GM12878 (cell line): ENCODE data around the gene ARHGAP44. TPM values are rescaled to one million over a fixed set of nuclear protein-coding genes. Genes with fewer than 3 reads are reported as not detected.

ENCODE experiments used
- ATAC-seq: fragments of 200-7000 bp; cut with Tn5 transposase; 3 replicates; pipeline ENCODE4 v1.9.1; 2020; ENCODE audit warnings: mild to moderate bottlenecking, moderate library complexity
- BruUV-seq: library from RNA; stranded (reverse); fragments of 400-500 nt; replicated peaks from 2 replicates; lab custom pipeline; 2021; lab: Mats Ljungman, UMichigan
- CTCF ChIA-PET: fragments of 300-600 bp; sonication (Branson Sonifier 250); formaldehyde crosslinking; extraction: SDS; loops from one replicate; lab custom pipeline; 2021; ENCODE audit warnings: inconsistent platforms; lab: Yijun Ruan, JAX
- POLR2A ChIA-PET: fragments of 350-600 bp; formaldehyde crosslinking; extraction: SDS; loops from one replicate; lab custom pipeline; 2021; ENCODE audit warnings: inconsistent platforms; lab: Charles Lee
- RAD21 ChIA-PET: fragments of 300-600 bp; sonication (Branson Sonifier 250); formaldehyde crosslinking; loops from one replicate; lab custom pipeline; 2023; ENCODE audit warnings: antibody characterized with exemption; ENCODE audit not compliant: unreplicated experiment; lab: Charles Lee
- SMC1A ChIA-PET: fragments of 300-600 bp; sonication (Branson Sonifier 250); formaldehyde crosslinking; loops from one replicate; lab custom pipeline; 2023; ENCODE audit not compliant: unreplicated experiment, uncharacterized antibody; lab: Charles Lee
- DNase-seq: peaks from one replicate; pipeline ENCODE4 v3.0.0-alpha.2; 2011; ENCODE audit warnings: low read depth, low spot score
- FAIRE-seq: peaks from 3 replicates; lab custom pipeline; 2011; peaks lifted over from hg19 to GRCh38; lab: Jason Lieb, UNC
- H2AFZ ChIP-seq: 2 replicates; pipeline ENCODE4 v1.6.0; 2011; ENCODE audit warnings: low read depth, low read length, control low read depth; ENCODE audit not compliant: control insufficient read depth
- H3K27ac ChIP-seq: 2 replicates; pipeline ENCODE4 v1.5.1; 2011; ENCODE audit warnings: control low read depth; ENCODE audit not compliant: control insufficient read depth, insufficient read depth
- H3K27me3 ChIP-seq, 2 experiments: replicated peaks in 1 of 2; 2 replicates each; pipeline versions ENCODE4 v1.6.0 to v1.6.1; 2011; ENCODE audit warnings: low read length in 1 of 2; ENCODE audit not compliant: control insufficient read depth in 2 of 2, insufficient read depth in 2 of 2
- H3K36me3 ChIP-seq, 2 experiments: 2 replicates each; pipeline ENCODE4 v1.5.1; 2011; ENCODE audit warnings: low read length in 1 of 2; ENCODE audit not compliant: control insufficient read depth in 2 of 2, insufficient read depth in 2 of 2
- H3K4me1 ChIP-seq: 2 replicates; pipeline ENCODE4 v1.6.1; 2011; ENCODE audit warnings: mild to moderate bottlenecking, low read length, moderate library complexity, mixed read lengths; ENCODE audit not compliant: control insufficient read depth, insufficient read depth
- H3K4me2 ChIP-seq: 2 replicates; pipeline ENCODE4 v1.6.0; 2011; ENCODE audit warnings: control low read depth; ENCODE audit not compliant: control insufficient read depth, insufficient read depth
- H3K4me3 ChIP-seq: fragments of 200-600 bp; sonication (generic); 2 replicates; pipeline ENCODE4 v1.5.1; 2016
- H3K79me2 ChIP-seq: 2 replicates; pipeline ENCODE4 v1.6.0; 2011; ENCODE audit warnings: low read length; ENCODE audit not compliant: control insufficient read depth, insufficient read depth
- H3K9ac ChIP-seq: 2 replicates; pipeline ENCODE4 v1.8.0; 2011; ENCODE audit warnings: low read length, control low read depth, mixed read lengths; ENCODE audit not compliant: control insufficient read depth, insufficient read depth
- H3K9me3 ChIP-seq: replicated peaks from 3 replicates; pipeline ENCODE4 v1.5.1; 2011; ENCODE audit warnings: mild to moderate bottlenecking, low read length; ENCODE audit not compliant: control insufficient read depth, insufficient read depth
- H4K20me1 ChIP-seq: 2 replicates; pipeline ENCODE4 v1.6.0; 2011; ENCODE audit not compliant: control insufficient read depth, insufficient read depth
- CBFB ChIP-seq: IDR thresholded peaks from 2 replicates; pipeline ENCODE4 v1.6.1; 2016; ENCODE audit warnings: antibody characterized with exemption, low read depth
- EED ChIP-seq: sonication (generic); IDR thresholded peaks from 2 replicates; pipeline ENCODE4 v1.6.1; 2016; ENCODE audit warnings: antibody characterized with exemption, low read depth
- FOXM1 ChIP-seq: IDR thresholded peaks from 2 replicates; pipeline ENCODE4 v1.6.1; 2012; ENCODE audit warnings: low read depth, mild to moderate bottlenecking, inconsistent platforms, low read length, moderate library complexity
- HDGF ChIP-seq: fragments of 450-650 bp; IDR thresholded peaks from 2 replicates; pipeline ENCODE4 v1.6.1; 2016; ENCODE audit warnings: antibody characterized with exemption
- IKZF2 ChIP-seq, 2 experiments: fragments of 450-650 bp; IDR thresholded peaks; 2 replicates each; pipeline ENCODE4 v1.6.1; 2017; ENCODE audit warnings: mild to moderate bottlenecking in 2 of 2, moderate library complexity in 2 of 2
- MTA2 ChIP-seq: fragments of 450-650 bp; IDR thresholded peaks from 2 replicates; pipeline ENCODE4 v1.6.1; 2016; ENCODE audit warnings: low read depth, mild to moderate bottlenecking, moderate library complexity
- NFIC ChIP-seq: IDR thresholded peaks from 2 replicates; pipeline ENCODE4 v1.6.1; 2012; ENCODE audit warnings: low read depth, mild to moderate bottlenecking, inconsistent platforms, low read length, moderate library complexity
- NKRF ChIP-seq: fragments of 450-650 bp; conservative IDR thresholded peaks from 2 replicates; pipeline ENCODE4 v1.6.1; 2017; ENCODE audit warnings: mild to moderate bottlenecking, moderate library complexity
- NR2C1 ChIP-seq: fragments of 450-650 bp; IDR thresholded peaks from 2 replicates; pipeline ENCODE4 v1.6.1; 2017; ENCODE audit warnings: antibody characterized with exemption, mild to moderate bottlenecking, moderate library complexity
- RFX5 ChIP-seq: IDR thresholded peaks from 2 replicates; pipeline ENCODE4 v1.6.1; 2011; ENCODE audit warnings: low read depth, low read length, improper control_type of control experiment
- SMAD1 ChIP-seq: fragments of 450-650 bp; IDR thresholded peaks from 2 replicates; pipeline ENCODE4 v1.6.1; 2018; ENCODE audit warnings: mild to moderate bottlenecking, low read depth; ENCODE audit not compliant: partially characterized antibody
- SMC3 ChIP-seq: IDR thresholded peaks from 2 replicates; pipeline ENCODE4 v1.6.1; 2011; ENCODE audit warnings: low read length, improper control_type of control experiment, borderline replicate concordance
- SREBF1 ChIP-seq: IDR thresholded peaks from 2 replicates; pipeline ENCODE4 v1.6.1; 2012; ENCODE audit warnings: mild to moderate bottlenecking, low read length
- TCF3 ChIP-seq: IDR thresholded peaks from 2 replicates; pipeline ENCODE4 v1.6.1; 2012; ENCODE audit warnings: low read depth, mild to moderate bottlenecking, low read length, borderline replicate concordance; ENCODE audit not compliant: insufficient read depth
- ZBTB11 ChIP-seq: fragments of 450-650 bp; formaldehyde crosslinking; IDR thresholded peaks from 2 replicates; pipeline ENCODE4 v1.5.0; 2022; ENCODE audit warnings: mild to moderate bottlenecking, missing genetic modification characterization
- ZBTB40 ChIP-seq: fragments of 450-650 bp; IDR thresholded peaks from 2 replicates; pipeline ENCODE4 v1.6.1; 2016; ENCODE audit warnings: mild to moderate bottlenecking, moderate library complexity, borderline replicate concordance
- WGBS: methylation state at CpG from one replicate; pipeline ENCODE4 v1.1.6; 2016; ENCODE audit warnings: low lambda C conversion rate; ENCODE audit not compliant: insufficient replicate concordance, insufficient coverage; ENCODE audit errors: missing lambda C conversion rate; 5-methylcytosine and 5-hydroxymethylcytosine counted together
- in situ Hi-C: fragments of 300-500 bp; cut with MboI; formaldehyde crosslinking; loops from 9 replicates; pipeline ENCODE4 v1.14.3; 2018; ENCODE audit warnings: mixed read lengths
- intact Hi-C: fragments of 100-400 bp; cut with micrococcal nuclease; formaldehyde crosslinking; loops from one replicate; pipeline ENCODE4 v1.14.2; 2022; ENCODE audit not compliant: unreplicated experiment
- polyA plus RNA-seq, 11 experiments: library from polyadenylated mRNA; depleted of rRNA in 4 of 11; unstranded in 6 of 11; stranded (reverse) in 5 of 11; fragments of >200 nt; fragmentation: Nextera tagmentation in 4 of 11; fragmentation: Illumina TruSeq in 1 of 11; extraction: Ambion mirVana in 4 of 11; extraction: Trizol in 1 of 11; gene quantifications; 1 replicate in 1 of 11; 2 replicates in 10 of 11; pipeline versions ENCODE4 v1.2.1 to v1.2.3, GENCODE V29; 2011 to 2016; ENCODE audit warnings: inconsistent platforms in 2 of 11, missing spikeins in 2 of 11, low read depth in 1 of 11
- total RNA-seq, 4 experiments: library from RNA; depleted of rRNA in 3 of 4; stranded (reverse); fragments of >200 nt in 3 of 4; fragmentation: Illumina TruSeq in 1 of 4; extraction: Trizol in 1 of 4; gene quantifications; 2 replicates each; pipeline versions ENCODE4 v1.2.1 to v1.2.3, GENCODE V29; 2013 to 2021
- TF ChIP-seq, protein P1 (sequence below): IDR thresholded peaks from 2 replicates; pipeline ENCODE4 v1.6.1; 2011; ENCODE audit warnings: low read depth, mild to moderate bottlenecking, low read length, moderate library complexity, borderline replicate concordance; ENCODE audit errors: extremely low read depth

ARHGAP44 gene
- total and polyA plus RNA-seq, 10 of the 15 experiments (the other 5 are each of a cell fraction or from before 2014, with no cell fraction given), result 0.11 to 1.2 (median 0.48) TPM

DNA sequence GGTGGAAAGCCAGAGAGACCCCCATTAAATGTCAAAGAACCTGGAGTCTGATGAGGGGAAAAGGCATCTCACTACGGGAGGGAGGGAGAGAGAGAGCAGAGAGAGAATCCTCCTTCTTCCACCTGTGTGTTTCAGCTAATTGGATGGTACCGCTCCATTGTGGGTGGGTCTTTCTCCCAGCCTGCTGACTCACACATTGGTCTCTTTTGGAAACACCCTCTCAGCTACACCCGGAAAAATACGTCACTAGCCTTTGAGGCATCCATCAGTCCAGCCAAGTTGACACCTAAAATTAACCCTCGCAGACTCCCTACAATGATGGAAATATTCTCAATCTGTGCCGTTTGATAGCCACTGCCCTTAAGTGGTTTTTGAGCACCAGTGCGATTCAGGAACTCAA lies 128.1 kb downstream of the ARHGAP44 start:
- no peak for FAIRE-seq
- TF ChIP-seq TCF3, result no peak
- TF ChIP-seq SMAD1, result no peak
- no peak for TF ChIP-seq SMC3
- no peak for TF ChIP-seq RFX5
- TF ChIP-seq NKRF, result no peak
- TF ChIP-seq FOXM1, result no peak
- no peak for TF ChIP-seq CBFB
- no peak for TF ChIP-seq SREBF1
- TF ChIP-seq IKZF2 (IDR thresholded peaks at IDR 0.05), result no peak
- no peak for TF ChIP-seq NR2C1
- no peak for TF ChIP-seq MTA2
- no peak for TF ChIP-seq NFIC
- TF ChIP-seq HDGF, result no peak
- TF ChIP-seq ZBTB11, result no peak
- TF ChIP-seq, protein P1, sequence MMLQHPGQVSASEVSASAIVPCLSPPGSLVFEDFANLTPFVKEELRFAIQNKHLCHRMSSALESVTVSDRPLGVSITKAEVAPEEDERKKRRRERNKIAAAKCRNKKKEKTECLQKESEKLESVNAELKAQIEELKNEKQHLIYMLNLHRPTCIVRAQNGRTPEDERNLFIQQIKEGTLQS, result no peak
- TF ChIP-seq EED, result no peak
- no peak for TF ChIP-seq ZBTB40

More for the DNA sequence above, 128.1 kb downstream of the ARHGAP44 start:
- CTCF ChIA-PET, result no interaction called here
- H3K4me1 ChIP-seq, result no peaks in the 10 kb centered on the region
- H3K4me3 ChIP-seq, result no peak overlapping the region
- POLR2A ChIA-PET, result no interaction called here
- in situ Hi-C loops, result no loop called here
- no peak overlapping the region for H3K27ac ChIP-seq
- SMC1A ChIA-PET, result no interaction called here
- RAD21 ChIA-PET, result no interaction called here
- ATAC-seq (no peak), DNase-seq (no peak)
- no peaks in the 10 kb centered on the region for H3K79me2 ChIP-seq
- intact Hi-C loops, result no loop called here
- no peak overlapping the region for H3K4me2 ChIP-seq
- H3K9me3 ChIP-seq, result no peaks in the 10 kb centered on the region
- no peaks in the 10 kb centered on the region for H3K27me3 ChIP-seq
- BruUV-seq, result no TSS peak
- H4K20me1 ChIP-seq, result no peaks in the 10 kb centered on the region
- H3K9ac ChIP-seq, result no peak overlapping the region
- H3K36me3 ChIP-seq, result no peaks in the 10 kb centered on the region
- H2AFZ ChIP-seq, result no peak overlapping the region
- WGBS, result 82% methylated on average over 7 of the region's 7 CpGs
